ACC112 (cell line): ENCODE results near the gene CYP2U1.
"Not testable (repeated sequence)": the region's sequence is repeated elsewhere in the genome, so short reads cannot be mapped to it uniquely, and the experiment has no call there.

Experiments used
- H2AFZ ChIP-seq: fragments of 200-600 bp; sonication (generic); one replicate; pipeline ENCODE4 v1.6.0; 2017; ENCODE audit warnings: antibody characterized with exemption, low read length; ENCODE audit not compliant: unreplicated experiment
- H3K27ac ChIP-seq: fragments of 200-600 bp; sonication (generic); 2 replicates; pipeline ENCODE4 v1.5.1; 2014; ENCODE audit warnings: low read depth, mild to moderate bottlenecking, antibody characterized with exemption, low read length, moderate library complexity
- H3K27me3 ChIP-seq: fragments of 200-600 bp; sonication (generic); 2 replicates; pipeline ENCODE4 v1.6.1; 2014; ENCODE audit warnings: mild to moderate bottlenecking, antibody characterized with exemption, low read length, moderate library complexity, mixed read lengths; ENCODE audit not compliant: insufficient read depth
- H3K36me3 ChIP-seq: fragments of 200-600 bp; sonication (generic); 2 replicates; pipeline ENCODE4 v1.6.1; 2016; ENCODE audit warnings: mild to moderate bottlenecking, antibody characterized with exemption, low read length, moderate library complexity, mixed read lengths; ENCODE audit not compliant: insufficient read depth
- H3K4me1 ChIP-seq: fragments of 200-600 bp; sonication (generic); one replicate; pipeline ENCODE4 v1.6.1; 2016; ENCODE audit warnings: low read length, mixed read lengths; ENCODE audit not compliant: insufficient read depth, unreplicated experiment, control insufficient read depth
- H3K4me3 ChIP-seq: fragments of 200-600 bp; sonication (generic); 2 replicates; pipeline ENCODE4 v1.5.1; 2014; ENCODE audit warnings: mild to moderate bottlenecking, low read depth, low read length
- H3K79me2 ChIP-seq: fragments of 200-600 bp; sonication (generic); one replicate; pipeline ENCODE4 v1.6.0; 2016; ENCODE audit warnings: low read length; ENCODE audit not compliant: control insufficient read depth, unreplicated experiment, insufficient read depth

CYP2U1 gene

DNA sequence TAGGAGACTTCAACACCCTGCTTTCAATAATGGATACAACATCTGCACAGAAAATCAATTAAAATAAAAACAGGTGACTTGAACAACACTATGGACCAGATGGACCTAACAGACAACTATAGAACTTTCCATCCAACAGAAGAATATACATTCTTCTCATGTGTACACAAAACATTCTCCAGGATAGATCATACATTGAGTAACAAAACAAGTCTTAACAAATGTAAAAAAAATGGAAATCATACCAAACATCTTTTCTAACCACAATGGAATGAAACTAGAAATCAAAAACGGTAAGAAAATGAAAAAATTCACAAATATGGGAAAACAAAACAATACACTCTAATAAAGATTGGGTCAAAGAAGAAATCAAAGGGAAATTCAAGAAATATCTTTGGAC lies 24.7 kb downstream of the CYP2U1 start:
- Histone ChIP-seq H3K4me3 (no peak overlapping the region), H2AFZ (no peak overlapping the region), H3K4me1 (peaks cover 9% of the 10 kb centered on the region), H3K36me3 (no peaks in the 10 kb centered on the region), H3K27ac (no peak overlapping the region), H3K27me3 (no peaks in the 10 kb centered on the region), H3K79me2 (no peaks in the 10 kb centered on the region)

DNA sequence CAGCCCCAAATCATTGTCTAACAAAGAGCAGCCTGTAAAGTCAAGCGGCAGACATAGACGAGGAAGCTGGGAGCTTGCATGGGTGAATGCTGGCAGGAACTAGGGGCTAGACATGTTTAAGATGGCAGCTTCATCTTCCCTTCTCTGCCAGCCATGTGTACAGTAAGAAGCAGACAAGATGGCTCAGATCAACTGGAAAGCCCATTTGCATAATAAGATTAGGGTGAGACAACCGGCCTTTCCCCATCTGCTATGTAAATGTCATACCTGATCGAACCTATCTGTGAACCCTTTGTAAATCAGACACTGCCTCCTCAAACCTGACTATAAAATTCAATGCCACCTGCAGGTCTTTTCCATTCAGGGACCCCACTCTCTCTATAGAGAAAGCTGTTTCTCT lies 35.6 kb downstream of the CYP2U1 start:
- Histone ChIP-seq H3K79me2 (no peaks in the 10 kb centered on the region), H3K4me1 (no peaks in the 10 kb centered on the region), H3K36me3 (no peaks in the 10 kb centered on the region), H3K27me3 (no peaks in the 10 kb centered on the region), H3K4me3 (no peak overlapping the region), H2AFZ (no peak overlapping the region), H3K27ac (no peak overlapping the region)

DNA sequence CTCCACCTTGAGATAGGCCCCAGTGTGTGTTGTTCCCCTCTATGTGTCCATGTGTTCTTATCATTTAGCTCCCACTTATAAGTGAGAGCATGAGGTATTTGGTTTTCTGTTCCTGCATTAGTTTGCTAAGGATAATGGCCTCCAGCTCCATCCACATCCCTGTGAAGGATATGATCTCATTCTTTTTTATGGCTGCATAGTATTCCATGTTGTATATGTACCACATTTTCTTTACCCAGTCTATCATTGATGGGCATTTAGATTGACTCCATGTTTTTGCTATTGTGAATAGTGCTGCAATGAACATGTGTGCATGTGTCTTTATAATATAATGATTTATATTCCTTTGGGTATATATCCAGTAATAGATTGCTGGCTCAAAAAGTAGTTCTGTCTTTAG lies 36.2 kb downstream of the CYP2U1 start:
- H2AFZ ChIP-seq, H3K79me2 ChIP-seq, H3K27ac ChIP-seq, H3K36me3 ChIP-seq, H3K4me3 ChIP-seq, H3K27me3 ChIP-seq, H3K4me1 ChIP-seq: not testable (repeated sequence)

DNA sequence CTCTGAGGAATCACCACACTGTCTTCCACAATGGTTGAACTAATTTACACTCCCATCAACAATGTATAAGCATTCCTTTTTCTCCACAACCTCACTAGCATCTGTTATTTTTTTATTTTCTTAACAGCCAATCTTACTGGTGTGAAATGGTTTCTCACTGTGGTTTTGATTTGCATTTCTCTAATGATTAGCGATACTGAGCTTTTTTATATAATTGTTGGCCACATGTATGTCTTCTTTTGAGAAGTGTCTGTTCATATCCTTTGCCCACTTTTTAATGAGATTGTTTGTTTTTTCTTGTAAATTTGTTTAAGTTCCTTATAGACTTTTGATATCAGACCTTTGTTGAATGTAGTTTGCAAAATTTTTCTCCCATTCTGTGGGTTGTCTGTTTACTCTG lies 36.6 kb downstream of the CYP2U1 start:
- not testable (repeated sequence) for H3K36me3 ChIP-seq, H3K27me3 ChIP-seq, H3K4me3 ChIP-seq, H3K79me2 ChIP-seq, H2AFZ ChIP-seq, H3K4me1 ChIP-seq, H3K27ac ChIP-seq

DNA sequence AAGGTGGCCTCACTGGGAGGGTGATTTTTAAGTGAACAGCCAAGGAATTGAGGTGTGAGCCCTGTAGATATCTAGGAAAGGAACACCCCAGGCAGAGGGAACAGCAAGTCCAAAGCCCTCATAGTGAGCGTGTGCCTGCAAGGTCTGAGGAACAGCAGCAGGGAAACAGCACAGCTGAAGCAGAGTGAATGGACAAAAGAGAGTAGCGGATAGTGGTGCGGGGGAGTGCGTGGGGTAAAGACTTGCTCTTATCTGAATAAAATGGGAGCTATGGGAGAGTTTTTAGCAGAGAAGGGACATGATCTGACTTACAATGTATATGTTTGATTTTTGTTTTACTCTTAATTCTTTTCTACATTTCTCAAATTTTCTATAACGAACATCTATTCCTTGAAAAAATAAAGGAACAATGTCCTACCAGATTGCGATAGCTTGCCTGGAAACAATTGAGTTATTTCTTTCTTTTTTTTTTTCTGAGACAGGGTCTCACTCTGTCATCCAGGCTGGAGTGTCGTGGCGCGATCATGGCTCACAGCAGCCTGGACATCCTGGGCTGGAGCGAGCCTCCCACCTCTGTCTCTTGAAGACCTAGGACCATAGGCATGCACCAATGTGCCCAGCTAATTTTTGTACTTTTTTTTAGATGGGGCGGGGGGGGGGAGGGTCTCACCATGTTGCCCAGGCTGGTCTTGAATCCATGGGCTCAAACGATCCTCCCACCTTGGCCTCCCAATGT lies 38.9 kb downstream of the CYP2U1 start:
- Histone ChIP-seq H3K36me3 (no peaks in the 10 kb centered on the region), H3K4me3 (no peak overlapping the region), H2AFZ (no peak overlapping the region), H3K4me1 (no peaks in the 10 kb centered on the region), H3K79me2 (no peaks in the 10 kb centered on the region), H3K27ac (no peak overlapping the region), H3K27me3 (no peaks in the 10 kb centered on the region)

DNA sequence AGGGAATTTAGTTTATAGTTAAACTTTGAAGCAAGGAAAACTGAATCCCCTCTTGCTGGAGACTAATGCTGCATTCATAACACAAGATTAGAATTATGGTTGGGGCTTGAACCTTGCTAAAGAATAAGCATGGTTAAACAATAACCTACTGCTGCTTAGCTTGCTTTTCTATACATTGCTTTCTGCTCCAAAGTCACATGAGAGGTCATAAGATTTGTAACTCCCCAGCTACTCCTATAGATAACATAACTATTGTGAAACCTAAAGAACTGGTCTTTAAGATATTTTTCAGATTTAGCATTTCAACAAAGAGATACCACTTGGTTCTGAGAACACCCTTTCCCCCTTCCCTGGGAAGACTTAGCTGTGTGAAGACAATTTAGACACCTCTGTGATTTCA lies 41.3 kb downstream of the CYP2U1 start:
- no peak overlapping the region for H3K4me3 ChIP-seq
- H3K79me2 ChIP-seq = no peaks in the 10 kb centered on the region
- H3K27me3 ChIP-seq = no peaks in the 10 kb centered on the region
- H3K27ac ChIP-seq = no peak overlapping the region
- no peaks in the 10 kb centered on the region for H3K4me1 ChIP-seq
- no peaks in the 10 kb centered on the region for H3K36me3 ChIP-seq
- H2AFZ ChIP-seq = no peak overlapping the region

DNA sequence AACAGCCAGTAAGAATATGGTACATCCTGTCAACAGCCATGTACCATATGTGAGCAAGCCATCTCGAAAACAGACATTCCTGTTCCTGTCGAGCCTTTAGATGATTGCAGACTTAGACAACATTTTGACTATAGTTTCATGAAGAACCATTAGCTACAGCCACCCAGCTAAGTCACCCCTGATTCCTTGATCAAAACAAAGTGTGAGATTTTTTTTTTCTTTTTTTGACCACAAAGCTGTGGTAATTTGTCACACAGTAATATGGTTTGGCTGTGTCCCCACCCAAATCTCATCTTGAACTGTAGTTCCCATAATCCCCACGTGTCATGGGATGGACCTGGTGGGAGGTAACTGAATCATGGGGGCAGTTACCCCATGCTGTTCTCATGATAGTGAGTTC lies 43.2 kb downstream of the CYP2U1 start:
- Histone ChIP-seq H3K4me3 (no peak overlapping the region), H3K4me1 (no peaks in the 10 kb centered on the region), H3K27me3 (no peaks in the 10 kb centered on the region), H2AFZ (no peak overlapping the region), H3K27ac (no peak overlapping the region), H3K79me2 (no peaks in the 10 kb centered on the region), H3K36me3 (no peaks in the 10 kb centered on the region)

DNA sequence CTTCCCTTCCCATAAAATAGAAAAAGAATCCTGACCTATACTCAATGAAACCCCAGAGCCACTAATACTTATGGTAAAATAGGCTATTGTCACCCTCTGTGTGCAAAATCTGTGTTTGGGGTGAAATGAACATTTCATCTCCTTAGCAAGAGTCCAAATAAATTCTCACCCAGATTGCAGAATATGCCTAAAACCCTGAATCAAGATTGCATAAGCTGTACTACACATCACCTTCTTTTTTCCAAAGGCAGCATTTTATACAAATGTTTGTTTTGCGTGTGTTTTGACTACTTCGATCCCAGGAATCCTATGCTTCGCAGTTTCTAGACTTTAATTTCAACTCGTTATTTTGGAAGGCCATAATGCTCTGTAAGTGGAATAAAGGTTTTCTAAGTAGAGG lies 46.1 kb downstream of the CYP2U1 start:
- Histone ChIP-seq H3K36me3 (no peaks in the 10 kb centered on the region), H3K4me1 (no peaks in the 10 kb centered on the region), H3K27me3 (no peaks in the 10 kb centered on the region), H3K27ac (no peak overlapping the region), H3K4me3 (no peak overlapping the region), H2AFZ (no peak overlapping the region), H3K79me2 (no peaks in the 10 kb centered on the region)

DNA sequence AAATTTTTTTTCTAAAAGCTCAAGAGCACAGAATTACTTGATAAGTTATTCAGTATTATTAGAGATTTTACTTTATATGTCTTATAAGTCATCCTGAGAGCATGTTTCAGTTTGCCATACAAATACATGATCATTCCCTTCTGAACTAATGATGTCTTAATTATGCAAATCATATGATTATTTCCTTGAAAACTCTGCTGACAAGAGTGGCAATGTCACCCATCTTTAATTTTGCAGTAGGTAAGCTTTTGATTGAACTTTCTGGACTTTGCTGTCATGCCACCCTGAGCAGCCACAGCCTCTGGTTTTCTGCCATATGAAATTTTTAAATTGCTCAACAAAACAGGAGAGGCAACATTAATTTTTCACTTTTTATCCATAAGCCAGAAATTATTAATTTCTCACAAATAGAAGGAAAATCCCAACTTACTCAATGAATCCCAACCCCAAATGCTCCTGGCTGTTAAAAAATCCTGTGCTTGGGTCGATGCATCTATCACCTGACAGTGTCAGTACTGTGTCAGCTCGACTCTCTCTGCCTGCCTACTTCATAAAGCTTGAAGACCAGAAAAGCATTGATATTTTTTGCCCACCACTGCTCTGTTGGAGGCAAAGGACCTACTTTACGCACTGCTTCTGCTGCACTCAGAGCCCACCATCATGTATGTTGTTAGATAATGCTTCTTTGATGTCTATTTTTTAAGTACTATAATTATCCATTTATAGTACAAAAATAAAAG lies 46.8 kb downstream of the CYP2U1 start:
- no peak overlapping the region for H3K4me3 ChIP-seq
- no peaks in the 10 kb centered on the region for H3K36me3 ChIP-seq
- H3K4me1 ChIP-seq = no peaks in the 10 kb centered on the region
- no peaks in the 10 kb centered on the region for H3K27me3 ChIP-seq
- H3K79me2 ChIP-seq = no peaks in the 10 kb centered on the region
- H2AFZ ChIP-seq = no peak overlapping the region
- H3K27ac ChIP-seq = no peak overlapping the region

DNA sequence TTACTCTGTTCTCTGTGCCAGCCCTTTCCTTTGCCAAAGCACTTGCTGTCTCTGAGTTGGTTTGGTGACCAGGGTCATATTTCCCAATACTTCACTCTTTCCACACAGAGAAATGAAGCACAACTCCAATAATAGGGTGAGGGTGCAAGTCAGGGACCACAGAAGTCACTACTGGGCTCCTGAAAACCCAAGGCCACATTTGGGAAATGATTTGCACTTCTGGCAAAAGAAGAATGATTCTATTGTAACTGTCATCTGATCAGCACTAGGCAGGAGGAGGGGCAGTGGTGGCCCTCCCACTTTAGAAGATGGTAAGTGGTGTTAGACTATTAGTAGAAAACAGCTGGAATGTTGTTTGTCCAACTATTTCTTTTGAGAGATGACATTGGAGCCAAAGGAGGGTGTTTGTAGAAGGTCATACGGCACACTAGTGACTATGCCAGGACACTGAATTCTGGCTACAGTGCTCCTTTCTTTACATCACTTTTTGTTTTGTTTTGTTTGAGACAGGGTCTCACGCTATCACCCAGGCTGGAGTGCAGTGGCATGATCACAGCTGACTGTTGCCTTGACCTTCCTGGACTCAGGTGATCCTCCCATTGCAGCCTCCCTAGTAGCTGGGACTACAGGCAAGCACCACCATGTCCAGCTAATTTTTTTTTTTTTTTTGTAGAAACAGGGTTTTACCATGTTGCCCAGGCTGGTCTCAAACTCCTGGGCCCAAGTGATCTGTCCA lies 47.5 kb downstream of the CYP2U1 start:
- Histone ChIP-seq H2AFZ (no peak overlapping the region), H3K4me1 (no peaks in the 10 kb centered on the region), H3K27ac (no peak overlapping the region), H3K79me2 (no peaks in the 10 kb centered on the region), H3K27me3 (no peaks in the 10 kb centered on the region), H3K36me3 (no peaks in the 10 kb centered on the region), H3K4me3 (no peak overlapping the region)
